ENCODE measurements around the gene FAF2.

The FAF2 gene

DNA sequence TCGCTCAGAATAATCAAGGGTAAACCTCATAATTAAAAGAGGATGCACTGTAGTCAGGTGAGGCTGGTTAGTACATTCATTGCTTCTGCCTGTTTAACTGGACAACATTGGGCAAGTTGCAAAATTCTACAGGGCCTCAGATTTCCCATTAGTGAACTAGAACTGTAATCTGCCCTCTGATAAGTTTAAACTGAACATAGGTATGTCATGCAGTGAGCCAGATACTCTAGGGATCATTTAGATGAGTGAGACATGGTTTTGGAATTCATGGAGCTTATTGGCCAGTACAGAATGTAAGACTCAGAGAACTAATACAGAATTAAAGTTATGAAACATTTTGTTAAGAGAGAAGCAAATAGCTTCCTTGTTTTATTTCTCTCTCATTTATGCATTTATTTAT is 53.1 kb downstream of the FAF2 start:
- DNase-seq (ENCODE audit: low read depth) = no peak

DNA sequence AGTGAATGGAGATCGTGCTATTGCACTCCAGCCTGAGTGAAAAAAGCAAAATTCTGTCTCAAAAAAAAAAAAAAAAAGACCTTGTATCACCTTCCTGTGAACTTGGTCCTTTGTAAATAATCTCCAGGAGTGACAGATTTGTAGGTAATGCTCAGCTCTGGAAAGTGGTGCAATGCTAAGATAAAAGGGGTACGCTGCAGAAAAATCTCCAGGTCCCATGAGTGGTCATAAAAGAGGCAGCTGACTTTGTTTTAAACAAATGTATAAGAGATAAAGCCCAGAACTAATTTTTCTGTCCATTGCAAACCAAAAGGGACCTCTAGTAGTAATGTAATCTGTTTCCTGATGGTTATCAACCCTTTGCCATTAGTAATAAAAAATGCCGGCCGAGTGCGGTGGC is 55.3 kb downstream of the FAF2 start:
- DNase-seq (ENCODE audit: low read depth) = no peak

- no peak for DNase-seq (ENCODE audit: low read depth)
These were observed 59.7 kb downstream of the FAF2 start for GRCh38 chr5:176507911-176508310.

DNA sequence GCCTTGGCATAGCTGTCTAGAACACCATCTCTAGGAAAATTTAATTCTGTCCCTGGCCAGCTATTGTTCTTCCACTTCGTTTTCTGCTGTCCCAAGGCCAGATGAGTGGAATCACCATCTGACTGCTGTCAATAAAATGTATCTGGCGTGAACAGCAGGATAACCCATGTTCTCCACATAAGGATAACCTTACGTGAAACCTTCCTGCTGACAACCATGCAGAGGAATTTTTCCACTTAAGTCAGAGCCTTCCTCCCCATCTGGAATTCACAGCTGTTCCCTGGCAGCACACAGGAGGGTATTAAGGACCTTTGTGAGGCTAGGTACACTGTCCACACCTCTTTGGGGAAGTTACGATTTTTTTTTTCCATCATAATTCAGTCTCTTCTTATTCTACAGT is 60.4 kb downstream of the FAF2 start:
- no peak for DNase-seq (ENCODE audit: low read depth)

- DNase-seq (ENCODE audit: low read depth) = no peak
These were observed 65.6 kb downstream of the FAF2 start for GRCh38 chr5:176513788-176514187.

- DNase-seq (ENCODE audit: low read depth) = no peak
These were observed 66.2 kb downstream of the FAF2 start for GRCh38 chr5:176514244-176514950.

GRCh38 chr5:176515396-176515795 is 67.2 kb downstream of the FAF2 start:
- DNase-seq (ENCODE audit: low read depth) = no peak

- no peak for DNase-seq (ENCODE audit: low read depth)
These were observed 69.0 kb downstream of the FAF2 start for GRCh38 chr5:176517053-176517661.

- DNase-seq (ENCODE audit: low read depth) = no peak
These were observed 71.9 kb downstream of the FAF2 start for GRCh38 chr5:176519810-176520720.

GRCh38 chr5:176521286-176521685 is 73.1 kb downstream of the FAF2 start:
- no peak for DNase-seq (ENCODE audit: low read depth)

- no peak for DNase-seq (ENCODE audit: low read depth)
These were observed 73.6 kb downstream of the FAF2 start for GRCh38 chr5:176521699-176522263.

DNA sequence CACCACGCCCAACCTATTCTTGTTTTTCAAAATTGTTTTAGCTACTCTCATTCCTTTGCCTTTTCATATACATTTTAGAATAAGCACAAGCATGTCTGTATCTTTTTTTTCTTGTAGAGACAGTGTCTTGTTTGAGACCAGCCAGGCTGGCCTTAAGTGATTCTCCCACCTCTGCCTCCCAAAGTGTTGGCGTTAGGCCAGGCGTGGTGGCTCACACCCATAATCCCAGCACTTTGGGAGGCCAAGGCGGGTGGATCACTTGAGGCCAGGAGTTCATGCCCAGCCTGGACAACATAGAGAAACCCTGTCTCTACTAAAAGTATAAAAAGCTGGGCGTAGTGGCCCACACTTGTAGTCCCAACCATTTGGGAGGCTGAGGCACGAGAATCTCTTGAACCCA is 76.0 kb downstream of the FAF2 start:
- no peak for DNase-seq (ENCODE audit: low read depth)

- no peak for DNase-seq (ENCODE audit: low read depth)
These were observed 76.8 kb downstream of the FAF2 start for GRCh38 chr5:176524987-176525386.

DNA sequence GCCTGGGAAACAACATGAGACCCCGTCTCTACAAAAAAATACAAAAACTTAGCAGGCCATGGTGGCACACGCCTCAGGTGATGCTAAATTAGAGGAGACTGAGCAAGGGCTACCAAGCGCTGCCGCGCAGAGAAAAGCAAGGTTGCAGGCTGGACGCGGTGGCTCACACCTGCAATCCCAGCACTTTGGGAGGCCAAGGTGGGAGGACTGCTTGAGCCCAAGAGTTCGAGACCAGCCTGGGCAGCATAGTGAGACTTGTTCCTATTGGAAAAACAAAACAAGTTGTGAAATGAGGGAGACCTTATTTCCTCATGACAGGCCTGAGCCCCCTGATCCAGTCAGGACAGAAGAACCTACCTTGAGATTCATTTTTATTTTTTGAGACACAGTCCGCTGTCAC is 77.5 kb downstream of the FAF2 start:
- no peak for DNase-seq (ENCODE audit: low read depth)

- no peak for DNase-seq (ENCODE audit: low read depth)
These were observed 78.3 kb downstream of the FAF2 start for GRCh38 chr5:176526462-176526861.

DNA sequence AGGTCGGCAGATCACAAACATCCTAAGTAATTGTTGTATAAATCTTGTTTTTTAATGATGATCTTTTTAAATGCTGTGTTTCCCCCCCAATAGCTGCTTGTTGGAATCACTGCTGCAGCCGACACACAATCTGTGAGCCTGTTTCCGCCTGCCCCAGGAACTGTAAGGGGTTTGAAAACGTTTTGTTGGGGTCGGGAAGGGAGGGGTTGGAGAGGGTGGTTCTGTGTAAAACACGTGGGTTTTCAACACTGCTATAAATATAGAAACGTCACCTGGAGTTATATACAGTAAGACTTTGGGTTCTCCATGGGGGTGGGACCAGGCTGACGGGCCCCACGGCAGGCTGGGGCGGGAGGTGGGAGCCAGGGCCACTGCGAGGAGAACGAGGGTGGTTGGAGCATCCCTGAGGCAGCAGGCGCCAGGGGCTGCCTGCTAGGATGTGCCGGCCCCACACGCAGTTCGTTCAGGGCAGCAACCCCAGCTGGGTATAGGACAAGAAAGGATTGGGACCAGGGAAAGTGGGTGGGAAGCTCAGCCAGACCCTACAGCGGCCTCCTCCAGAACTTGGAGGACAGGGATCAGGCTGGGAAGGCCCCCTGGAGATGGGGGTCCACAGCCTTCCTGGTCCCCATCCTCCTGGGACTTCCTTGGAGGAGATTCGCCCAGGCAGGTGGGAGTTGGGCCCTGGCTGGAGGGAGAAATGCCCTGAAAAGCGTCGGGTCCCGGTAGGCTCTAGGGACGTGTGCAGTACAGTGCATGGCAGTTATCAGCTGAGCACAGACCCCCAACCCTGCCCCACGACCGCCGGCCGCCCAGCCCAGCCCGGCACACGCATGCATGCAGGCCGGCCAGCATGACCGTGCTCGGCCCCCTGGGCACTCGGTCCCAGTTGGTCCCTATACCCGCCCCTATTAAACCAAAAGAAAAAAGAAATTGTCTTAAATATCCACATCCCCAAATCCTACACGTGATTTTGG is 79.3 kb downstream of the FAF2 start:
- no peak for DNase-seq (ENCODE audit: low read depth)

DNA sequence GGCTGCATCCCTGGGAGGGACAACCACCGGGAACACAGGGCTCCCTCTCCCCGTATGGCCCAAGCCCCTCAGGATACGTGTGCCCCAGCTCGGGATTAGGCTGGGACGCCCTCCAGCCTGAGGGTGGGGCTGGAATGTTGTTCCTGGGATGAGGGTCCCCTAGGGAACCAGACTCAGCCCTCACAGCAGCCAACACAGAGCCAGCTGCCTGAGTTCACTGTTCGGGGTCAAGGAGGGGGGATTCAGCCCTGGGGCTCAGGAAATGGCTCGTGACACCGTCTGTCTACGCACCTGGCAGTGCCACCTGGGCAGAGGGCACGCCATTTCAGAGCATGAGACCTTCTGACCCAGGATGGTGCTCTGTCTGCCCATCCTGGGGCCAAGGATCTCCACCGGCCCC is 80.1 kb downstream of the FAF2 start:
- DNase-seq (ENCODE audit: low read depth) = no peak

DNA sequence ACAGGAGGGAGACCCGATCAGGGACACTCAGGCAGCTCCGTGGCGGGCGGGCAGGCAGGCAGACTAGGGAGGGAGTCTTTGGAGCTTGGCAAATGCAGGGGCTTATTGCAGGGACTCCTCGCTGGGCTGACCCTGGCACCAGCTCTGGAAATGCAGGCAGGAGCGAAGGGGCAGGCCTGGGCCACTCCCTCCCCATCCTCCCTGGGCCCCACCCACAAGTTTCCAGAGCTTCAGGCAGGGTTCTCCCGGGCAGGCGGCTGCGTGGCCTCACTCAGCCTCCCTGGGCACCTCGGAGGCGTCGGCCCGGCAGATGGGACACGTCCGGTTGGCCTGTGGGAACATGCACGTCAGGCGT is 80.6 kb downstream of the FAF2 start:
- no peak for DNase-seq (ENCODE audit: low read depth)

GRCh38 chr5:176529116-176529740 is 81.0 kb downstream of the FAF2 start:
- DNase-seq (ENCODE audit: low read depth) = no peak

DNA sequence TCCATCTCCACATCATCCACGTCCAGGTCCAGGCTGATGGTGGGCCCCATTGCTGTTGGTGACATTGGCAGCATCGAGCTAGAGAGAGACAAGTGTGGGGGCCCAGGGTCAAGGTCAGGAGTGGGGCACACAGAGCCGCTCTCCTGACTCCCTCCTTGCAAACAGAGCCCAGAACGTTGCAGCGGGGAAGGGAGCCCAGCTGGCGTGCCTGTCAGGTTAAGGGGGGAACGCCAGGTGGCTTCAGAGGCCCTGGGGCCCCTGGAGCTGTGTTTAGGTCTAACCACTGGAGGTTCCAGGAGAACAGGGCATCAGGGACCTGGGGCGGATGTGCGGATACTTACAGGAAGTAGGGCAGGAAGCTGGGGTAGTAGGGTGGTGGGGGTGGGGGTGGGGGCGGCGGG is 81.6 kb downstream of the FAF2 start:
- no peak for DNase-seq (ENCODE audit: low read depth)

- no peak for DNase-seq (ENCODE audit: low read depth)
These were observed 82.3 kb downstream of the FAF2 start for GRCh38 chr5:176530393-176530982.

All from CMK (cell line).